ENCODE results near the gene CDK8. TPM values are rescaled to one million over a fixed set of nuclear protein-coding genes. Genes with fewer than 3 reads are reported as not detected.

CDK8 gene
- total RNA-seq, 2 donors from 2014 or later = 29.4 to 33.1 TPM

DNA sequence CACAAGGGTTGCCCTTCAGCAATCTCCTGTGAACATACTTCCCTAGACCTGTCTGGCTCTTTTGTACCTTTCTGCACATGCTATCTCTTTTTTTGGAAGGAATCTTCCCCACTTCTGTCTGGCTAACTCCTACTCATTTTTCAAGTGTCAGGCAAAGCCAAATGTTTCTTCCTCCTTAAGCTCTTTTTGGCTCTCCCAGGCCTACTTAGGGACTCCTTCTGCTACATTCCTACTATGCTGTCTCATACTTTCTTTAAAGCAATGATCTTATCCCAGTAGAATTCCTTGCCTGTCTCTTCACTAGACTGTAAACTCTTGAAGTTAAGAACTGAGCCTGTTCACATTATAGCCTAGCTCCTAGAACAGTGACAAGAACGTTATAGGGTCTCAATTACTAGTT lies 188.6 kb downstream of the CDK8 start:
- H3K27ac ChIP-seq (ENCODE audit: low read depth, low read length) = no peak overlapping the region
- no peak for DNase-seq
- H3K4me1 Mint-ChIP-seq = no peaks in the 10 kb centered on the region
- no peaks in the 10 kb centered on the region for H3K36me3 ChIP-seq (ENCODE audit: control insufficient read depth, insufficient read depth, low read length)
- H3K9me3 Mint-ChIP-seq = peaks cover 10% of the 10 kb centered on the region
- H3K36me3 Mint-ChIP-seq (ENCODE audit: low read depth) = no peaks in the 10 kb centered on the region
- no peak overlapping the region for H3K4me3 Mint-ChIP-seq
- no peak overlapping the region for H3K4me3 ChIP-seq (ENCODE audit: low read length)
- no peak overlapping the region for H3K27ac Mint-ChIP-seq
- H3K9me3 ChIP-seq (ENCODE audit: control insufficient read depth, low read length) = peaks cover 15% of the 10 kb centered on the region
- H3K27me3 ChIP-seq (ENCODE audit: control insufficient read depth, insufficient read depth, low read length, poor library complexity, severe bottlenecking) = no peaks in the 10 kb centered on the region
- TF ChIP-seq, protein P1, sequence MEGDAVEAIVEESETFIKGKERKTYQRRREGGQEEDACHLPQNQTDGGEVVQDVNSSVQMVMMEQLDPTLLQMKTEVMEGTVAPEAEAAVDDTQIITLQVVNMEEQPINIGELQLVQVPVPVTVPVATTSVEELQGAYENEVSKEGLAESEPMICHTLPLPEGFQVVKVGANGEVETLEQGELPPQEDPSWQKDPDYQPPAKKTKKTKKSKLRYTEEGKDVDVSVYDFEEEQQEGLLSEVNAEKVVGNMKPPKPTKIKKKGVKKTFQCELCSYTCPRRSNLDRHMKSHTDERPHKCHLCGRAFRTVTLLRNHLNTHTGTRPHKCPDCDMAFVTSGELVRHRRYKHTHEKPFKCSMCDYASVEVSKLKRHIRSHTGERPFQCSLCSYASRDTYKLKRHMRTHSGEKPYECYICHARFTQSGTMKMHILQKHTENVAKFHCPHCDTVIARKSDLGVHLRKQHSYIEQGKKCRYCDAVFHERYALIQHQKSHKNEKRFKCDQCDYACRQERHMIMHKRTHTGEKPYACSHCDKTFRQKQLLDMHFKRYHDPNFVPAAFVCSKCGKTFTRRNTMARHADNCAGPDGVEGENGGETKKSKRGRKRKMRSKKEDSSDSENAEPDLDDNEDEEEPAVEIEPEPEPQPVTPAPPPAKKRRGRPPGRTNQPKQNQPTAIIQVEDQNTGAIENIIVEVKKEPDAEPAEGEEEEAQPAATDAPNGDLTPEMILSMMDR (conservative IDR thresholded peaks at IDR 0.05) = no peak
- 79% methylated on average over 1 of the region's 1 CpG; no CpG with 5 or more reads in 1 of the 2 experiments for WGBS, 2 experiments (ENCODE audit: insufficient coverage in 1 of 2, insufficient read length in 1 of 2)
- no peaks in the 10 kb centered on the region for H3K4me1 ChIP-seq (ENCODE audit: control insufficient read depth, insufficient read depth, low read length)
- H3K27me3 Mint-ChIP-seq (ENCODE audit: insufficient read depth) = no peaks in the 10 kb centered on the region
- H3K9ac ChIP-seq (ENCODE audit: extremely low read depth, low read length, poor library complexity, severe bottlenecking) = no peak overlapping the region

DNA sequence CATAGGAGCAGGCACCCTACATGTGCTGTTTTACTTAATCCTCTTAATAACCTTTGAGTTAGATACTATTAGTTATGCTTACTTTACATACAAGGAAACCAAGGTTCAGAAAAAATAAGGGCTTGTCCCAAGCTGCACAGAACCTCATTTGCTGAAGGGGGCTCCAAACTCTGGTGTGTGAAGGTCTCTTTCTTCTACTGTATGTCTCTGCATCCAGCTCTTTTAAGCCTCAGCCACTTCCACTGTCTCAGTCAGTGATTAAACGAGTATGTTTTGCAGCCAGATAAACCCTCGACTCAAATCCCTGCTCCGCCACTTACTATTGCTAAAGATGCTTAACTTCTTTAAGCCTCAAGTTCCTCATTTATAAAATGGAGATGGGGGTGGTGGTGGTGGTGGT lies 191.2 kb downstream of the CDK8 start:
- H3K27me3 Mint-ChIP-seq (ENCODE audit: insufficient read depth) = no peaks in the 10 kb centered on the region
- Histone ChIP-seq H3K9me3 (ENCODE audit: control insufficient read depth, low read length) (peaks cover 5% of the 10 kb centered on the region), H3K27ac (ENCODE audit: low read depth, low read length) (no peak overlapping the region), H3K36me3 (ENCODE audit: control insufficient read depth, insufficient read depth, low read length) (no peaks in the 10 kb centered on the region), H3K4me3 (ENCODE audit: low read length) (no peak overlapping the region), H3K9ac (ENCODE audit: extremely low read depth, low read length, poor library complexity, severe bottlenecking) (no peak overlapping the region), H3K27me3 (ENCODE audit: control insufficient read depth, insufficient read depth, low read length, poor library complexity, severe bottlenecking) (no peaks in the 10 kb centered on the region), H3K4me1 (ENCODE audit: control insufficient read depth, insufficient read depth, low read length) (no peaks in the 10 kb centered on the region)
- no peaks in the 10 kb centered on the region for H3K4me1 Mint-ChIP-seq
- H3K36me3 Mint-ChIP-seq (ENCODE audit: low read depth) = no peaks in the 10 kb centered on the region
- H3K9me3 Mint-ChIP-seq = no peaks in the 10 kb centered on the region
- H3K27ac Mint-ChIP-seq = no peak overlapping the region
- TF ChIP-seq, protein P1 (conservative IDR thresholded peaks at IDR 0.05) = peak; percentile 46
- no peak for DNase-seq
- WGBS, 2 experiments (ENCODE audit: insufficient coverage in 1 of 2, insufficient read length in 1 of 2) = 90% methylated on average over 3 of the region's 3 CpGs; no CpG with 5 or more reads in 1 of the 2 experiments
- no peak overlapping the region for H3K4me3 Mint-ChIP-seq

DNA sequence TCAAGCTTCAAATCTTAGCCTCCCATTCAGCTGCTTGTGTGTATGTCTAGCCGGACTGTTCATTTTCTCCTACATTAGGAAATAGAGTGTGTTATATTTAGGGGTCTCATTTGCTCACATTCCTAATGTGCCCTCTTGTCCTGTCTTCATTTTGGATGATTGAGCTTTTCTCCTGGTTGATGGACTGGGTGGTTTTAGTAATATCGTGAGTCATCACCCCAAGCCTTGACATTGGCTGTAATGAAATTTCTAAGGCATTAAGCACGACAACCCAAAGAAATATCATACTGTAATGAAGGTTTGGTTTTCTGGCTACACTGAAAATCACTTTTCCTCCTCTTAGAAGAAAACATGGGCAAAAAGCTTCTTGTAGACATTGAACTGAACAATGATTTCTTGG lies 192.8 kb downstream of the CDK8 start:
- Mint-ChIP-seq H3K27ac (no peak overlapping the region), H3K4me1 (no peaks in the 10 kb centered on the region), H3K4me3 (no peak overlapping the region), H3K27me3 (ENCODE audit: insufficient read depth) (no peaks in the 10 kb centered on the region), H3K9me3 (no peaks in the 10 kb centered on the region), H3K36me3 (ENCODE audit: low read depth) (no peaks in the 10 kb centered on the region)
- TF ChIP-seq, protein P1 (conservative IDR thresholded peaks at IDR 0.05) = no peak
- no peaks in the 10 kb centered on the region for H3K4me1 ChIP-seq (ENCODE audit: control insufficient read depth, insufficient read depth, low read length)
- H3K36me3 ChIP-seq (ENCODE audit: control insufficient read depth, insufficient read depth, low read length) = no peaks in the 10 kb centered on the region
- peaks cover 5% of the 10 kb centered on the region for H3K9me3 ChIP-seq (ENCODE audit: control insufficient read depth, low read length)
- no peaks in the 10 kb centered on the region for H3K27me3 ChIP-seq (ENCODE audit: control insufficient read depth, insufficient read depth, low read length, poor library complexity, severe bottlenecking)
- DNase-seq = no peak
- WGBS, 2 experiments (ENCODE audit: insufficient coverage in 1 of 2, insufficient read length in 1 of 2) = 89% methylated on average over 3 of the region's 3 CpGs; no CpG with 5 or more reads in 1 of the 2 experiments
- no peak overlapping the region for H3K4me3 ChIP-seq (ENCODE audit: low read length)
- no peak overlapping the region for H3K9ac ChIP-seq (ENCODE audit: extremely low read depth, low read length, poor library complexity, severe bottlenecking)
- H3K27ac ChIP-seq (ENCODE audit: low read depth, low read length) = no peak overlapping the region

All from endodermal cell (in vitro differentiated cells).